Measurements from ENCODE around the gene CREBL2. TPM values are rescaled to one million over a fixed set of nuclear protein-coding genes. Genes with fewer than 3 reads are reported as not detected.
"Not testable (repeated sequence)": the region's sequence is repeated elsewhere in the genome, so short reads cannot be mapped to it uniquely, and the experiment has no call there.

The CREBL2 gene
- total and polyA plus RNA-seq, 2 of the 13 experiments (the other 11 are each of a cell fraction or from before 2014, with no cell fraction given) = 6.9 to 8.4 TPM

GRCh38 chr12:12577786-12578185 is 33.9 kb upstream of the CREBL2 start:
- intact Hi-C loops (cut with micrococcal nuclease; ENCODE audit: unreplicated experiment) = no loop called here
- Histone ChIP-seq H3K9ac (ENCODE audit: insufficient read depth, low read depth, low read length) (no peak overlapping the region), H4K20me1 (ENCODE audit: insufficient read depth, low read length) (no peaks in the 10 kb centered on the region), H3K9me3 (ENCODE audit: low read length) (no peaks in the 10 kb centered on the region), H3K4me3 (replicated peaks in 1 of 3; ENCODE audit: insufficient read depth in 1 of 3, low read depth in 2 of 3, low read length in 3 of 3) (no peak overlapping the region), H3K36me3 (replicated peaks in 1 of 2; ENCODE audit: control insufficient read depth in 1 of 2, insufficient read depth in 2 of 2, low read length in 2 of 2) (no peaks in the 10 kb centered on the region), H2AFZ (ENCODE audit: low read length) (no peak overlapping the region), H3K4me2 (ENCODE audit: low read depth, low read length) (no peak overlapping the region), H3K4me1 (ENCODE audit: insufficient read depth, low read length) (peaks cover 33% of the 10 kb centered on the region), H3K27ac (ENCODE audit: extremely low read length, insufficient read depth, low read length) (no peak overlapping the region), H3K27me3 (ENCODE audit: control insufficient read depth in 1 of 2, insufficient read depth in 2 of 2, low read length in 2 of 2) (no peaks in the 10 kb centered on the region), H3K79me2 (ENCODE audit: insufficient read depth, low read length) (no peaks in the 10 kb centered on the region)
- BruUV-seq (replicated peaks) = no TSS peak
- WGBS (ENCODE audit: low lambda C conversion rate) = 42% methylated on average over 3 of the region's 3 CpGs
- POLR2A ChIA-PET = no interaction called here
- ATAC-seq (no peak), FAIRE-seq (no peak), DNase-seq (ENCODE audit: low spot score) (no peak)
- CTCF ChIA-PET (ENCODE audit: low intra/inter-chr PET ratio, low total read pairs) = no interaction called here
- no peak for TF ChIP-seq ZNF678 (CRISPR knock-in tag; IDR thresholded peaks at IDR 0.05)
- TF ChIP-seq STAT5B (CRISPR knock-in tag; IDR thresholded peaks at IDR 0.05) = no peak
- TF ChIP-seq HNRNPH1 (optimal IDR thresholded peaks at IDR 0.05; ENCODE audit: low read depth, low read length) = no peak
- in situ Hi-C loops (cut with HindIII; ENCODE audit: extremely low pct_ligation_motif_present, low pct_unique_long_range_greater_than_20kb) = no loop called here

- in situ Hi-C loops (cut with HindIII; ENCODE audit: extremely low pct_ligation_motif_present, low pct_unique_long_range_greater_than_20kb); CTCF ChIA-PET (ENCODE audit: low intra/inter-chr PET ratio, low total read pairs); H3K9me3 ChIP-seq (ENCODE audit: low read length); DNase-seq (ENCODE audit: low spot score); H2AFZ ChIP-seq (ENCODE audit: low read length); ATAC-seq; POLR2A ChIA-PET; H3K27me3 ChIP-seq (ENCODE audit: control insufficient read depth in 1 of 2, insufficient read depth in 2 of 2, low read length in 2 of 2); FAIRE-seq; H3K79me2 ChIP-seq (ENCODE audit: insufficient read depth, low read length); BruUV-seq (replicated peaks); intact Hi-C loops (cut with micrococcal nuclease; ENCODE audit: unreplicated experiment); H3K4me3 ChIP-seq (replicated peaks in 1 of 3; ENCODE audit: insufficient read depth in 1 of 3, low read depth in 2 of 3, low read length in 3 of 3); H3K4me2 ChIP-seq (ENCODE audit: low read depth, low read length); H4K20me1 ChIP-seq (ENCODE audit: insufficient read depth, low read length); H3K36me3 ChIP-seq (replicated peaks in 1 of 2; ENCODE audit: control insufficient read depth in 1 of 2, insufficient read depth in 2 of 2, low read length in 2 of 2); H3K9ac ChIP-seq (ENCODE audit: insufficient read depth, low read depth, low read length); H3K27ac ChIP-seq (ENCODE audit: extremely low read length, insufficient read depth, low read length): not testable (repeated sequence)
- H3K4me1 ChIP-seq (ENCODE audit: insufficient read depth, low read length) = peaks cover 37% of the 10 kb centered on the region
- WGBS (ENCODE audit: low lambda C conversion rate) = 39% methylated on average over 1 of the region's 1 CpG
Observed at GRCh38 chr12:12580716-12581115, 31.0 kb upstream of the CREBL2 start.

Measured in HepG2 (cell line).